HepG2 (cell line): ENCODE measurements around the gene TMCO6. TPM values are rescaled to one million over a fixed set of nuclear protein-coding genes. Genes with fewer than 3 reads are reported as not detected.

Experiments
- ATAC-seq: fragments of 200-7000 bp; cut with Tn5 transposase; 3 replicates; pipeline ENCODE4 v1.9.1; 2020; ENCODE audit warnings: mild to moderate bottlenecking, moderate library complexity
- BruUV-seq: library from RNA; stranded (reverse); fragments of 400-500 nt; replicated peaks from 2 replicates; lab custom pipeline; 2021; lab: Mats Ljungman, UMichigan
- CTCF ChIA-PET: fragments of 300-600 bp; formaldehyde crosslinking; extraction: SDS; loops from one replicate; lab custom pipeline; 2021; ENCODE audit warnings: low total read pairs, inconsistent platforms, low intra/inter-chr PET ratio; lab: Yijun Ruan, JAX
- POLR2A ChIA-PET: fragments of 350-600 bp; sonication (Branson Sonifier 250); formaldehyde crosslinking; loops from one replicate; lab custom pipeline; 2020; ENCODE audit warnings: antibody characterized with exemption, inconsistent platforms; lab: Yijun Ruan, JAX
- DNase-seq: peaks from one replicate; pipeline ENCODE4 v3.0.0-alpha.2; 2015; ENCODE audit warnings: low spot score
- FAIRE-seq: peaks from 3 replicates; lab custom pipeline; 2011; peaks lifted over from hg19 to GRCh38; lab: Jason Lieb, UNC
- H2AFZ ChIP-seq: one replicate; pipeline ENCODE4 v1.6.1; 2011; ENCODE audit warnings: low read length, inconsistent platforms
- H3K27ac ChIP-seq: fragments of 300-600 bp; 3 replicates; pipeline ENCODE4 v1.8.0; 2011; ENCODE audit warnings: mixed run types, mild to moderate bottlenecking, mixed read lengths, low read length, inconsistent platforms; ENCODE audit not compliant: insufficient read depth; ENCODE audit errors: extremely low read length
- H3K27me3 ChIP-seq, 2 experiments: fragments of 200-600 bp in 1 of 2; 2 replicates in 1 of 2; 3 replicates in 1 of 2; pipeline versions ENCODE4 v1.6.0 to v1.8.0; 2011; ENCODE audit warnings: low read length in 2 of 2, mild to moderate bottlenecking in 2 of 2, moderate library complexity in 2 of 2, inconsistent platforms in 1 of 2; ENCODE audit not compliant: insufficient read depth in 2 of 2, control insufficient read depth in 1 of 2
- H3K36me3 ChIP-seq, 2 experiments: fragments of 200-600 bp in 1 of 2; replicated peaks in 1 of 2; 2 replicates in 1 of 2; 3 replicates in 1 of 2; pipeline versions ENCODE4 v1.5.1 to v1.8.0; 2011; ENCODE audit warnings: low read length in 2 of 2, inconsistent platforms in 1 of 2; ENCODE audit not compliant: insufficient read depth in 2 of 2, control insufficient read depth in 1 of 2
- H3K4me1 ChIP-seq: 2 replicates; pipeline ENCODE4 v1.5.1; 2012; ENCODE audit warnings: low read length, inconsistent platforms; ENCODE audit not compliant: insufficient read depth
- H3K4me2 ChIP-seq: 2 replicates; pipeline ENCODE4 v1.6.0; 2011; ENCODE audit warnings: low read depth, low read length, inconsistent platforms
- H3K4me3 ChIP-seq, 3 experiments: fragments of 200-600 bp in 1 of 3; sonication (generic), shearing (Covaris generic) in 1 of 3; replicated peaks in 1 of 3; 2 replicates each; pipeline ENCODE4 v1.5.1; 2011 to 2016; ENCODE audit warnings: low read length in 3 of 3, inconsistent platforms in 2 of 3, low read depth in 2 of 3, mild to moderate bottlenecking in 2 of 3, control low read depth in 1 of 3, mixed read lengths in 1 of 3; ENCODE audit not compliant: insufficient read depth in 1 of 3
- H3K79me2 ChIP-seq: one replicate; pipeline ENCODE4 v1.6.1; 2011; ENCODE audit warnings: low read length, inconsistent platforms; ENCODE audit not compliant: insufficient read depth
- H3K9ac ChIP-seq: 2 replicates; pipeline ENCODE4 v1.6.0; 2011; ENCODE audit warnings: mild to moderate bottlenecking, low read depth, low read length, inconsistent platforms; ENCODE audit not compliant: insufficient read depth
- H3K9me3 ChIP-seq: 2 replicates; pipeline ENCODE4 v1.5.1; 2012; ENCODE audit warnings: mild to moderate bottlenecking, low read length
- H4K20me1 ChIP-seq: 2 replicates; pipeline ENCODE4 v1.6.0; 2011; ENCODE audit warnings: inconsistent platforms, mild to moderate bottlenecking, low read length, moderate library complexity; ENCODE audit not compliant: insufficient read depth
- CBX2 ChIP-seq, 2 experiments: fragments of 200-600 bp in 1 of 2; sonication (generic); formaldehyde crosslinking in 1 of 2; IDR thresholded peaks; 2 replicates each; pipeline versions ENCODE4 v1.7.0 to v1.8.1; 2018 to 2022; ENCODE audit warnings: low read depth in 2 of 2, low read length in 1 of 2, mild to moderate bottlenecking in 1 of 2, missing genetic modification reagents in 1 of 2
- GABPA ChIP-seq, 2 experiments: IDR thresholded peaks; 2 replicates each; pipeline ENCODE4 v1.6.1; 2011 to 2016; ENCODE audit warnings: low read depth in 2 of 2, low read length in 1 of 2, missing biosample characterization in 1 of 2, missing genetic modification characterization in 1 of 2
- MAFF ChIP-seq: IDR thresholded peaks from 2 replicates; pipeline ENCODE4 v1.6.1; 2011; ENCODE audit warnings: low read depth, low read length, improper control_type of control experiment
- NR2F2 ChIP-seq: IDR thresholded peaks from 2 replicates; pipeline ENCODE4 v1.6.1; 2012; ENCODE audit warnings: low read depth, inconsistent platforms, borderline replicate concordance
- SOX5 ChIP-seq: IDR thresholded peaks from 2 replicates; pipeline ENCODE4 v1.6.1; 2016; ENCODE audit warnings: borderline replicate concordance
- ZBTB42 ChIP-seq: sonication (generic); formaldehyde crosslinking; IDR thresholded peaks from 2 replicates; pipeline ENCODE4 v1.5.0; 2020; ENCODE audit warnings: mild to moderate bottlenecking, missing genetic modification reagents
- ZNF138 ChIP-seq: sonication (generic); formaldehyde crosslinking; IDR thresholded peaks from 2 replicates; pipeline ENCODE4 v1.5.0; 2020; ENCODE audit warnings: mild to moderate bottlenecking, low read depth, missing genetic modification reagents
- ZNF468 ChIP-seq: sonication (generic); formaldehyde crosslinking; IDR thresholded peaks from 2 replicates; pipeline ENCODE4 v1.8.0; 2022; ENCODE audit warnings: mild to moderate bottlenecking, moderate library complexity, missing genetic modification reagents
- ZNF747 ChIP-seq: sonication (generic); formaldehyde crosslinking; IDR thresholded peaks from 2 replicates; pipeline ENCODE4 v1.8.1; 2023; ENCODE audit warnings: missing genetic modification reagents, mild to moderate bottlenecking, borderline replicate concordance
- in situ Hi-C: cut with HindIII; loops from 2 replicates; pipeline ENCODE4 v1.10.0; 2017; ENCODE audit warnings: low pct_unique_long_range_greater_than_20kb; ENCODE audit not compliant: extremely low pct_ligation_motif_present
- intact Hi-C: fragments of 100-400 bp; cut with micrococcal nuclease; formaldehyde crosslinking; loops from one replicate; pipeline ENCODE4 v1.10.0; 2022; ENCODE audit not compliant: unreplicated experiment
- polyA plus RNA-seq, 8 experiments: library from polyadenylated mRNA; depleted of rRNA in 3 of 8; stranded (reverse) in 7 of 8; unstranded in 1 of 8; fragments of >200 nt; fragmentation: Illumina TruSeq in 4 of 8; extraction: Trizol in 4 of 8; gene quantifications; 2 replicates each; pipeline versions ENCODE4 v1.2.1 to v1.2.3, GENCODE V29; 2011 to 2016; ENCODE audit warnings: low read depth in 4 of 8, missing spikeins in 1 of 8, mixed read lengths in 1 of 8; ENCODE audit not compliant: insufficient read depth in 1 of 8
- total RNA-seq, 5 experiments: library from RNA; depleted of rRNA; stranded (reverse); fragments of >200 nt; fragmentation: Illumina TruSeq; extraction: Trizol; gene quantifications; 2 replicates each; pipeline ENCODE4 v1.2.3, GENCODE V29; 2016; ENCODE audit warnings: low read depth in 1 of 5
- TF ChIP-seq, protein P1 (sequence below): IDR thresholded peaks from 2 replicates; pipeline ENCODE4 v1.6.1; 2016; ENCODE audit warnings: missing compliant biosample characterization, missing genetic modification reagents, borderline replicate concordance

Gene TMCO6
- total and polyA plus RNA-seq, 2 of the 13 experiments (the other 11 are each of a cell fraction or from before 2014, with no cell fraction given) = 16.6 to 28.2 TPM

GRCh38 chr5:140600096-140600495, 39.2 kb upstream of the TMCO6 start:
- H2AFZ ChIP-seq = no peak overlapping the region
- H4K20me1 ChIP-seq = no peaks in the 10 kb centered on the region
- H3K9ac ChIP-seq = no peak overlapping the region
- DNase-seq (no peak), FAIRE-seq (no peak), ATAC-seq (no peak)
- in situ Hi-C loops = no loop called here
- intact Hi-C loops = no loop called here
- TF ChIP-seq, protein P1, sequence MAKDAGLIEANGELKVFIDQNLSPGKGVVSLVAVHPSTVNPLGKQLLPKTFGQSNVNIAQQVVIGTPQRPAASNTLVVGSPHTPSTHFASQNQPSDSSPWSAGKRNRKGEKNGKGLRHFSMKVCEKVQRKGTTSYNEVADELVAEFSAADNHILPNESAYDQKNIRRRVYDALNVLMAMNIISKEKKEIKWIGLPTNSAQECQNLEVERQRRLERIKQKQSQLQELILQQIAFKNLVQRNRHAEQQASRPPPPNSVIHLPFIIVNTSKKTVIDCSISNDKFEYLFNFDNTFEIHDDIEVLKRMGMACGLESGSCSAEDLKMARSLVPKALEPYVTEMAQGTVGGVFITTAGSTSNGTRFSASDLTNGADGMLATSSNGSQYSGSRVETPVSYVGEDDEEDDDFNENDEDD (CRISPR knock-in tag) = no peak
- TF ChIP-seq CBX2 (IDR thresholded peaks at IDR 0.05; ENCODE audit: low read depth, low read length) = no peak
- TF ChIP-seq CBX2 (CRISPR knock-in tag; IDR thresholded peaks at IDR 0.05; ENCODE audit: low read depth) = no peak
- TF ChIP-seq MAFF = no peak
- TF ChIP-seq NR2F2 = no peak
- no peak for TF ChIP-seq SOX5 (CRISPR knock-in tag)
- TF ChIP-seq ZNF138 (CRISPR knock-in tag) = no peak
- TF ChIP-seq ZBTB42 = no peak
- TF ChIP-seq ZNF747 (CRISPR knock-in tag) = no peak
- no peak for TF ChIP-seq GABPA (IDR thresholded peaks at IDR 0.05; ENCODE audit: low read depth, low read length)
- no peak for TF ChIP-seq GABPA (CRISPR knock-in tag; IDR thresholded peaks at IDR 0.05; ENCODE audit: low read depth)
- TF ChIP-seq ZNF468 (CRISPR knock-in tag) = no peak
- H3K27ac ChIP-seq = no peak overlapping the region
- H3K9me3 ChIP-seq = no peaks in the 10 kb centered on the region
- ChIA-PET POLR2A (no interaction called here), CTCF (no interaction called here)
- no peaks in the 10 kb centered on the region; a peak in 2 of 5 replicates for H3K27me3 ChIP-seq
- H3K79me2 ChIP-seq = no peaks in the 10 kb centered on the region
- no peak overlapping the region for H3K4me2 ChIP-seq
- H3K4me1 ChIP-seq = peaks cover 21% of the 10 kb centered on the region
- no peak overlapping the region for H3K4me3 ChIP-seq
- BruUV-seq = no TSS peak
- no peaks in the 10 kb centered on the region for H3K36me3 ChIP-seq
